CD8-positive, alpha-beta memory T cell (primary cell): Measurements from ENCODE around the gene AIG1. TPM values are rescaled to one million over a fixed set of nuclear protein-coding genes. Genes with fewer than 3 reads are reported as not detected.

Experiments used
- CTCF ChIA-PET: fragments of 350-600 bp; sonication (Branson Sonifier 250); formaldehyde crosslinking; loops from one replicate; lab custom pipeline; 2021; ENCODE audit warnings: antibody characterized with exemption; lab: Charles Lee
- POLR2A ChIA-PET: fragments of 350-600 bp; sonication (Branson Sonifier 250); formaldehyde crosslinking; loops from one replicate; lab custom pipeline; 2021; ENCODE audit warnings: antibody characterized with exemption; lab: Charles Lee
- DNase-seq, 5 donors: peaks; one replicate each; pipeline versions ENCODE4 v3.0.0 to v3.0.0-alpha.2; 2020 to 2022; ENCODE audit warnings: mixed read lengths in 1 of 5
- H3K27ac ChIP-seq: one replicate; pipeline ENCODE4 v1.7.0; 2013; ENCODE audit warnings: low read depth, mild to moderate bottlenecking, low read length, moderate library complexity
- H3K27me3 ChIP-seq: 2 replicates; pipeline ENCODE4 v1.7.0; 2013; ENCODE audit warnings: low read length, mild to moderate bottlenecking; ENCODE audit not compliant: insufficient read depth, poor library complexity, severe bottlenecking
- H3K36me3 ChIP-seq: 2 replicates; pipeline ENCODE4 v1.7.0; 2013; ENCODE audit warnings: mild to moderate bottlenecking, low read length, moderate library complexity; ENCODE audit not compliant: insufficient read depth
- H3K4me1 ChIP-seq: 2 replicates; pipeline ENCODE4 v1.7.0; 2013; ENCODE audit warnings: mild to moderate bottlenecking, low read length, moderate library complexity; ENCODE audit not compliant: insufficient read depth
- H3K4me3 ChIP-seq: 2 replicates; pipeline ENCODE4 v1.7.0; 2013; ENCODE audit warnings: mild to moderate bottlenecking, low read length
- H3K9me3 ChIP-seq: 2 replicates; pipeline ENCODE4 v1.7.0; 2013; ENCODE audit warnings: mild to moderate bottlenecking, low read length
- H3K27ac Mint-ChIP-seq, 8 donors: one replicate each; pipeline ENCODE4 v1.8.0; 2020 to 2021; ENCODE audit warnings: mixed read lengths in 8 of 8, mild to moderate bottlenecking in 6 of 8, inconsistent platforms in 3 of 8, moderate library complexity in 3 of 8
- H3K27me3 Mint-ChIP-seq, 2 donors: one replicate each; pipeline ENCODE4 v1.8.0; 2020 to 2021; ENCODE audit warnings: mixed read lengths in 2 of 2, mild to moderate bottlenecking in 1 of 2, moderate library complexity in 1 of 2
- H3K36me3 Mint-ChIP-seq, 3 donors: one replicate each; pipeline ENCODE4 v1.8.0; 2020 to 2021; ENCODE audit warnings: mixed read lengths in 3 of 3, inconsistent platforms in 1 of 3, mild to moderate bottlenecking in 1 of 3
- H3K4me1 Mint-ChIP-seq, 3 donors: one replicate each; pipeline ENCODE4 v1.8.0; 2020 to 2021; ENCODE audit warnings: mixed read lengths in 3 of 3, inconsistent platforms in 1 of 3, mild to moderate bottlenecking in 1 of 3
- H3K4me3 Mint-ChIP-seq, 7 donors: one replicate each; pipeline ENCODE4 v1.8.0; 2020 to 2021; ENCODE audit warnings: mixed read lengths in 7 of 7, mild to moderate bottlenecking in 6 of 7, moderate library complexity in 4 of 7, inconsistent platforms in 2 of 7
- H3K9me3 Mint-ChIP-seq, 5 donors: one replicate each; pipeline ENCODE4 v1.8.0; 2020 to 2022; ENCODE audit warnings: mixed read lengths in 5 of 5, mild to moderate bottlenecking in 3 of 5, moderate library complexity in 2 of 5, inconsistent platforms in 1 of 5
- polyA plus RNA-seq: library from polyadenylated mRNA; unstranded; fragments of 300-500 nt; fragmentation: Illumina TruSeq; gene quantifications from one replicate; pipeline ENCODE4 v1.2.3, GENCODE V29; 2021
- total RNA-seq, 2 experiments: library from RNA; stranded (reverse); gene quantifications; one replicate each; pipeline ENCODE4 v1.2.3, GENCODE V29; 2021

The AIG1 gene
- total and polyA plus RNA-seq, 3 experiments from 2014 or later, result 6.9 to 17.3 (median 8.2) TPM

DNA sequence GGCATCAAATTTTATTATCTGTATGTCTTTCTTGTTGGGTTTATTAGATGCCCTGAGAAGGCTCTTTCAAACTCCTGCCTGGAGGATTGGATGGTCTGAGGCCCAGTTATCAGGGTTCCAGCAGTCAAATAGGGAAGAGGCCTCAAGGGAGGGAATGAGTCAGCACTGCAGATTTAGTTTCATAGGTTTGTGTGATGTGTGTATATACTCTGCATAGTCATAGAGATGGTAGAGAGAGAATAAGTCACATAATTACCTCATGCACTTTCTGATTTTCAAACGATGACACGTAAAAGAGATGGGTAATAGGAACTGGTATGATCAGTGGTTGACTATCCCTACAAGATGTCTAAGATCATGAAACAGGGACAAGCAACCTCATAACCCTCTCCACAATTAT is 307.7 kb downstream of the AIG1 start:
- no peaks in the 10 kb centered on the region for H3K27me3 ChIP-seq
- no peak for DNase-seq

GRCh38 chr6:143369971-143370370 is 309.3 kb downstream of the AIG1 start:
- Mint-ChIP-seq H3K27me3 (peaks cover 0 to 2% of the 10 kb centered on the region in 2 donors), H3K4me1 (peaks cover 2 to 4% (median 3%) of the 10 kb centered on the region in 3 donors), H3K9me3 (no peaks in the 10 kb centered on the region), H3K36me3 (peaks cover 0 to 3% (median 0%) of the 10 kb centered on the region in 3 donors), H3K27ac (no peak overlapping the region), H3K4me3 (no peak overlapping the region)
- ChIA-PET CTCF (no interaction called here), POLR2A (no interaction called here)
- no peaks in the 10 kb centered on the region for H3K4me1 ChIP-seq
- H3K27ac ChIP-seq, result no peak overlapping the region
- no peaks in the 10 kb centered on the region for H3K9me3 ChIP-seq
- no peaks in the 10 kb centered on the region for H3K27me3 ChIP-seq
- no peak overlapping the region for H3K4me3 ChIP-seq
- H3K36me3 ChIP-seq, result no peaks in the 10 kb centered on the region
- DNase-seq, result no peak

More for the DNA sequence above, 307.7 kb downstream of the AIG1 start:
- POLR2A ChIA-PET, result no interaction called here
- Histone ChIP-seq H3K4me3 (no peak overlapping the region), H3K4me1 (no peaks in the 10 kb centered on the region), H3K36me3 (no peaks in the 10 kb centered on the region), H3K27ac (no peak overlapping the region), H3K9me3 (no peaks in the 10 kb centered on the region)
- Mint-ChIP-seq H3K27ac (no peak overlapping the region), H3K4me3 (no peak overlapping the region), H3K4me1 (no peaks in the 10 kb centered on the region), H3K9me3 (no peaks in the 10 kb centered on the region), H3K27me3 (peaks cover 0 to 2% of the 10 kb centered on the region in 2 donors), H3K36me3 (peaks cover 0 to 3% (median 0%) of the 10 kb centered on the region in 3 donors)
- CTCF ChIA-PET, result no interaction called here

DNA sequence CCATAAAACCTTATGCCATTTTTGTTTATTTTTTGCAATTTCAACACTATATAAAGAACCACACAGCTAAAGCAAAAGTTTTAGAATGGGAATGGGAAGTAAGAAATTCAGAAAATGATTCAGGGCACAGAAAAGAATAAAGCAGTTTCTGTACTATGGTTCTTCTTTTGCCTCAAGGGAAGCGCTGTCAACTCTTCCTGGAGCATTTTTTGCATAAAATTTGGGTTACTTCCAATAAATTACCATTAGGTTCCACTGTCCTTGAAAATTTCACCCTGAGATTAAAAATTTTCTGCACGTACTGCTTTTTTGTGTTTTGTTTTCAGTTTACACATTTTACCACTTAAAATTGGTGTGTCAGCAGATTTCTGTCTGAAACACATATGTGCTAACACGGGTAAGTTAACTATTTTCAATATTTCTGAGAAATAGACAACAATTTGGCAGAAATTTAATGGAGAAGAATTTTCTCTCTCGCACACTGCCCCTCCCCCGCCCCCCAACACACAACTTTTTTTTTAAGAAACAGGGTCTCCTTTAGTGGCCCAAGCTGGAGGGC is 310.2 kb downstream of the AIG1 start:
- H3K27me3 ChIP-seq, result no peaks in the 10 kb centered on the region
- H3K27ac Mint-ChIP-seq, result no peak overlapping the region
- ChIA-PET POLR2A (no interaction called here), CTCF (no interaction called here)
- H3K9me3 Mint-ChIP-seq, result no peaks in the 10 kb centered on the region
- no peak overlapping the region for H3K4me3 Mint-ChIP-seq
- H3K4me1 ChIP-seq, result no peaks in the 10 kb centered on the region
- H3K36me3 ChIP-seq, result no peaks in the 10 kb centered on the region
- peaks cover 2 to 4% (median 3%) of the 10 kb centered on the region in 3 donors for H3K4me1 Mint-ChIP-seq
- no peak overlapping the region for H3K27ac ChIP-seq
- H3K9me3 ChIP-seq, result no peaks in the 10 kb centered on the region
- H3K36me3 Mint-ChIP-seq, result peaks cover 0 to 3% (median 0%) of the 10 kb centered on the region in 3 donors
- H3K4me3 ChIP-seq, result no peak overlapping the region
- DNase-seq, result no peak
- peaks cover 0 to 2% of the 10 kb centered on the region in 2 donors for H3K27me3 Mint-ChIP-seq

GRCh38 chr6:143372199-143372882 is 311.7 kb downstream of the AIG1 start:
- POLR2A ChIA-PET, result no interaction called here

DNA sequence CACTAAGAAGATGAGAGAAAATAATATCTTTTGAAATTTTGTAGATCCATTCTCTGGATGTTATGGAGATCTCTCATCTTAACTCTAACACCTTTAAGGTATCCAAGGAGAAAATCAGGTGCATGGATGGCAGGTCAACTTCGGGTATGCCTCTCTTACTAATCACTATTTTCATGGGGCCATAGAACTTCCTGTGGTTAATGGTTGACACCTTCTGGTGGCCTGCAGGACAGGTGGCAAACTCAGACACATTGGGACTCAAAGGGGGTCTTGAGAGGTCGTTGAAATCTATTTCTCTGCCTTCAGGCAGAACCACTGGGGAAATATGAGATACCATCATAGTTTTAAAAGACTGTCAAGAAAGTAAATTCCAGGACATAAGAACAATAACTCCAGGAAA is 313.3 kb downstream of the AIG1 start:
- ChIA-PET CTCF (no interaction called here), POLR2A (no interaction called here)
- Histone ChIP-seq H3K36me3 (no peaks in the 10 kb centered on the region), H3K4me3 (no peak overlapping the region), H3K9me3 (no peaks in the 10 kb centered on the region), H3K27ac (no peak overlapping the region), H3K27me3 (no peaks in the 10 kb centered on the region), H3K4me1 (no peaks in the 10 kb centered on the region)
- Mint-ChIP-seq H3K27me3 (peaks cover 4 to 18% of the 10 kb centered on the region in 2 donors), H3K36me3 (peaks cover 0 to 12% (median 0%) of the 10 kb centered on the region in 3 donors), H3K27ac (no peak overlapping the region), H3K4me3 (no peak overlapping the region), H3K9me3 (peaks cover 0 to 6% (median 4%) of the 10 kb centered on the region in 5 donors), H3K4me1 (peaks cover 2 to 4% (median 3%) of the 10 kb centered on the region in 3 donors)
- no peak for DNase-seq

More at GRCh38 chr6:143372199-143372882, 311.7 kb downstream of the AIG1 start:
- Histone ChIP-seq H3K36me3 (no peaks in the 10 kb centered on the region), H3K9me3 (no peaks in the 10 kb centered on the region), H3K27me3 (no peaks in the 10 kb centered on the region), H3K4me3 (no peak overlapping the region), H3K27ac (no peak overlapping the region), H3K4me1 (no peaks in the 10 kb centered on the region)
- Mint-ChIP-seq H3K27me3 (peaks cover 4 to 9% of the 10 kb centered on the region in 2 donors), H3K4me1 (peaks cover 2 to 4% (median 3%) of the 10 kb centered on the region in 3 donors), H3K4me3 (no peak overlapping the region), H3K36me3 (peaks cover 0 to 4% (median 0%) of the 10 kb centered on the region in 3 donors), H3K27ac (peak overlapping the region in 2 of 8 donors; percentile 18 to 21), H3K9me3 (peaks cover 0 to 6% (median 0%) of the 10 kb centered on the region in 5 donors)
- DNase-seq, result no peak
- CTCF ChIA-PET, result no interaction called here

GRCh38 chr6:143375022-143375585 is 314.4 kb downstream of the AIG1 start:
- no peak overlapping the region for H3K27ac ChIP-seq
- no peak overlapping the region for H3K4me3 Mint-ChIP-seq
- no peak overlapping the region for H3K4me3 ChIP-seq
- H3K36me3 ChIP-seq, result no peaks in the 10 kb centered on the region
- H3K27ac Mint-ChIP-seq, result no peak overlapping the region
- ChIA-PET POLR2A (no interaction called here), CTCF (interaction anchor here (0.8 kb wide), 1 partner anchor 175 kb away, joined by 3 read pairs; no protein-coding TSS in a partner anchor)
- no peaks in the 10 kb centered on the region for H3K9me3 ChIP-seq
- H3K4me1 Mint-ChIP-seq, result peaks cover 2 to 4% (median 3%) of the 10 kb centered on the region in 3 donors
- peaks cover 0 to 6% (median 4%) of the 10 kb centered on the region in 5 donors for H3K9me3 Mint-ChIP-seq
- no peak for DNase-seq
- H3K27me3 Mint-ChIP-seq, result peaks cover 4 to 18% of the 10 kb centered on the region in 2 donors
- no peaks in the 10 kb centered on the region for H3K27me3 ChIP-seq
- no peaks in the 10 kb centered on the region for H3K4me1 ChIP-seq
- peaks cover 0 to 12% (median 0%) of the 10 kb centered on the region in 3 donors for H3K36me3 Mint-ChIP-seq

GRCh38 chr6:143376375-143376774 is 315.7 kb downstream of the AIG1 start:
- H3K4me3 ChIP-seq, result no peak overlapping the region
- Mint-ChIP-seq H3K4me1 (peaks cover 2 to 4% (median 3%) of the 10 kb centered on the region in 3 donors), H3K27ac (peak overlapping the region in 3 of 8 donors; percentile 51 to 56 (median 55)), H3K9me3 (peaks cover 0 to 6% (median 4%) of the 10 kb centered on the region in 5 donors), H3K27me3 (peaks cover 4 to 18% of the 10 kb centered on the region in 2 donors), H3K36me3 (peaks cover 0 to 12% (median 0%) of the 10 kb centered on the region in 3 donors), H3K4me3 (no peak overlapping the region)
- POLR2A ChIA-PET, result no interaction called here
- H3K27ac ChIP-seq, result no peak overlapping the region
- no peak for DNase-seq
- CTCF ChIA-PET, result no interaction called here
- H3K36me3 ChIP-seq, result no peaks in the 10 kb centered on the region
- no peaks in the 10 kb centered on the region for H3K9me3 ChIP-seq
- H3K4me1 ChIP-seq, result no peaks in the 10 kb centered on the region
- no peaks in the 10 kb centered on the region for H3K27me3 ChIP-seq

DNA sequence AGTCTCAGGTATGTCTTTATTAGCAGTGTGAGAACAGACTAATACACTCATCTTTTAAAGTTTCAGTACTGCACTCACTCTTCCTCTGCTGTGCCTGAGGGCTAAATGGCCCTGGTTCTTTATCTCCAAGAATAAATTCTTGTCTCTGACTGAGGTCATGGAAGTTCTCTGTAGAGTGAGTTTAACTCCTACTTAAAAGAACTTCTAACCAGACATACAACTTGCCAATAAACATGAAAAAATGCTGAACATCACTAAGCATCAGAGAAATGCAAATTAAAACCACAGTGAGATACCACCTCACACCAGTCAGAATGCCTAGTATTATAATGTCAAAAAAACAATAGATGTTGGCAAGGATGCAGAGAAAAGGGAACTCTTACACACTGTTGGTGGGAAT is 316.2 kb downstream of the AIG1 start:
- no peaks in the 10 kb centered on the region for H3K4me1 ChIP-seq
- H3K9me3 Mint-ChIP-seq, result peaks cover 0 to 6% (median 4%) of the 10 kb centered on the region in 5 donors
- ChIA-PET POLR2A (no interaction called here), CTCF (no interaction called here)
- H3K27ac Mint-ChIP-seq, result no peak overlapping the region
- peaks cover 4 to 18% of the 10 kb centered on the region in 2 donors for H3K27me3 Mint-ChIP-seq
- DNase-seq, result no peak
- H3K4me1 Mint-ChIP-seq, result peaks cover 2 to 4% (median 3%) of the 10 kb centered on the region in 3 donors
- H3K27me3 ChIP-seq, result no peaks in the 10 kb centered on the region
- no peak overlapping the region for H3K27ac ChIP-seq
- no peak overlapping the region for H3K4me3 ChIP-seq
- peaks cover 0 to 12% (median 0%) of the 10 kb centered on the region in 3 donors for H3K36me3 Mint-ChIP-seq
- H3K9me3 ChIP-seq, result no peaks in the 10 kb centered on the region
- no peak overlapping the region for H3K4me3 Mint-ChIP-seq
- no peaks in the 10 kb centered on the region for H3K36me3 ChIP-seq
